WTC11 (cell line): ENCODE measurements around the gene SHROOM3. TPM values are rescaled to one million over a fixed set of nuclear protein-coding genes. Genes with fewer than 3 reads are reported as not detected.

Experiments
- ATAC-seq: fragments of 200-7000 bp; cut with Tn5 transposase; 2 replicates; pipeline ENCODE4 v1.10.0; 2021; ENCODE audit warnings: mild to moderate bottlenecking, moderate library complexity
- CTCF ChIA-PET: fragments of 300-600 bp; sonication (Branson Sonifier 250); formaldehyde crosslinking; loops from one replicate; lab custom pipeline; 2021; ENCODE audit warnings: antibody characterized with exemption; lab: Charles Lee
- POLR2A ChIA-PET: fragments of 350-600 bp; sonication (Branson Sonifier 250); formaldehyde crosslinking; loops from one replicate; lab custom pipeline; 2021; ENCODE audit warnings: antibody characterized with exemption; lab: Charles Lee
- DNase-seq: peaks from one replicate; pipeline ENCODE4 v3.0.0; 2021; ENCODE audit warnings: low spot score
- H3K27ac Mint-ChIP-seq: 2 replicates; pipeline ENCODE4 v1.8.0; 2021; ENCODE audit warnings: mixed read lengths
- H3K27me3 Mint-ChIP-seq: 2 replicates; pipeline ENCODE4 v1.8.0; 2021; ENCODE audit warnings: low read depth, mild to moderate bottlenecking, moderate library complexity, mixed read lengths
- H3K36me3 Mint-ChIP-seq: 2 replicates; pipeline ENCODE4 v1.8.0; 2021; ENCODE audit warnings: mixed read lengths
- H3K4me1 Mint-ChIP-seq: 2 replicates; pipeline ENCODE4 v1.8.0; 2022; ENCODE audit warnings: mixed read lengths
- H3K4me3 Mint-ChIP-seq: 2 replicates; pipeline ENCODE4 v1.8.0; 2021; ENCODE audit warnings: mild to moderate bottlenecking, moderate library complexity, mixed read lengths
- H3K9me3 Mint-ChIP-seq: 2 replicates; pipeline ENCODE4 v1.8.0; 2021; ENCODE audit warnings: mixed read lengths
- ATF1 ChIP-seq: sonication (generic); formaldehyde crosslinking; IDR thresholded peaks from 2 replicates; pipeline ENCODE4 v1.8.1; 2023; ENCODE audit warnings: mild to moderate bottlenecking, moderate library complexity, missing genetic modification reagents
- EMX1 ChIP-seq: fragments of 250-450 bp; sonication (Bioruptor Pico); IDR thresholded peaks from 2 replicates; pipeline ENCODE4 v1.8.0; 2021; ENCODE audit warnings: mild to moderate bottlenecking
- GABPB1 ChIP-seq: sonication (generic); formaldehyde crosslinking; IDR thresholded peaks from 2 replicates; pipeline ENCODE4 v1.8.1; 2023; ENCODE audit warnings: mild to moderate bottlenecking, missing genetic modification reagents
- JUN ChIP-seq: sonication (generic); formaldehyde crosslinking; IDR thresholded peaks from 2 replicates; pipeline ENCODE4 v1.8.0; 2023; ENCODE audit warnings: mild to moderate bottlenecking, missing genetic modification reagents
- MYBL2 ChIP-seq: sonication (generic); formaldehyde crosslinking; IDR thresholded peaks from 2 replicates; pipeline ENCODE4 v1.8.1; 2023; ENCODE audit warnings: mild to moderate bottlenecking, moderate library complexity, missing genetic modification reagents
- NFYB ChIP-seq: sonication (generic); formaldehyde crosslinking; conservative IDR thresholded peaks from 2 replicates; pipeline ENCODE4 v1.8.0; 2022; ENCODE audit warnings: low read depth, missing genetic modification reagents
- NR1H2 ChIP-seq: sonication (generic); formaldehyde crosslinking; IDR thresholded peaks from 2 replicates; pipeline ENCODE4 v1.9.0; 2021; ENCODE audit warnings: mild to moderate bottlenecking, moderate library complexity, missing genetic modification reagents
- PRRX2 ChIP-seq: fragments of 250-450 bp; sonication (Bioruptor Pico); IDR thresholded peaks from 2 replicates; pipeline ENCODE4 v1.8.0; 2021; ENCODE audit warnings: mild to moderate bottlenecking
- SMAD4 ChIP-seq: sonication (generic); formaldehyde crosslinking; IDR thresholded peaks from 2 replicates; pipeline ENCODE4 v1.8.0; 2022; ENCODE audit warnings: mild to moderate bottlenecking, missing genetic modification reagents
- ZNF121 ChIP-seq: sonication (generic); formaldehyde crosslinking; IDR thresholded peaks from 2 replicates; pipeline ENCODE4 v1.8.0; 2023; ENCODE audit warnings: missing genetic modification reagents
- ZNF219 ChIP-seq: sonication (generic); formaldehyde crosslinking; IDR thresholded peaks from 2 replicates; pipeline ENCODE4 v1.8.0; 2023; ENCODE audit warnings: missing genetic modification reagents, mild to moderate bottlenecking, borderline replicate concordance
- ZNF396 ChIP-seq: fragments of 250-450 bp; sonication (Bioruptor Pico); IDR thresholded peaks from 2 replicates; pipeline ENCODE4 v1.8.0; 2021; ENCODE audit warnings: mild to moderate bottlenecking, moderate library complexity, borderline replicate concordance
- total RNA-seq: library from RNA; stranded (reverse); gene quantifications from 3 replicates; pipeline ENCODE4 v1.2.3, GENCODE V29; 2021
- TF ChIP-seq, protein P1 (sequence below): fragments of 250-450 bp; sonication (Bioruptor Pico); conservative IDR thresholded peaks from 2 replicates; pipeline ENCODE4 v1.9.0; 2021; ENCODE audit warnings: mild to moderate bottlenecking
- TF ChIP-seq, protein P2 (sequence below): sonication (generic); formaldehyde crosslinking; IDR thresholded peaks from 2 replicates; pipeline ENCODE4 v1.8.0; 2022; ENCODE audit warnings: mild to moderate bottlenecking, missing genetic modification reagents
- TF ChIP-seq, protein P3 (sequence below): fragments of 250-450 bp; sonication (Bioruptor Pico); IDR thresholded peaks from 2 replicates; pipeline ENCODE4 v1.9.0; 2021; ENCODE audit warnings: mild to moderate bottlenecking, borderline replicate concordance
- TF ChIP-seq, protein P4 (sequence below): sonication (generic); formaldehyde crosslinking; IDR thresholded peaks from 2 replicates; pipeline ENCODE4 v1.8.0; 2022; ENCODE audit warnings: missing genetic modification reagents
- TF ChIP-seq, protein P5 (sequence below): sonication (generic); formaldehyde crosslinking; IDR thresholded peaks from 2 replicates; pipeline ENCODE4 v1.8.0; 2023; ENCODE audit warnings: missing genetic modification reagents
- TF ChIP-seq, protein P6 (sequence below): sonication (generic); formaldehyde crosslinking; IDR thresholded peaks from 2 replicates; pipeline ENCODE4 v1.8.1; 2022; ENCODE audit warnings: low read depth, mild to moderate bottlenecking, moderate library complexity, missing genetic modification reagents, borderline replicate concordance

SHROOM3 gene
- total RNA-seq, 1 experiment from 2014 or later = 71.9 TPM

DNA sequence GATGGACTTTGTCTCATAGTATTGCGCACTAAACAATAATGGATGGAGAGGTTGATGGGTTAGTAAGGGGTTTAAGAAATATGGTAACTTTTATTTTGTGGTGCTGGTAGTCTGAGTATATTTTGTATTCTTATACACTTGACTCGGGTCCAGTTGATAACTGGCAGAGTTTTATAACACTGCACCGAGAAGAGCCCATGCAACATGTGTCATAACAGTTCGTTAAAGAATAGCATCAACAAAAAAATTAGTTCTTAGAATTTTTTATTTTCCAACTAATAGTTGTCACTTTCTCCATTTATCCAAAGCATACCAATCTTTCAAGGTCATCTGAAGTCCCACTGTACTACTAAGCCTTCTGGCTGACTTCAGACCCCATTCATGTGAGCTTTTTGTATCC is 287.8 kb downstream of the SHROOM3 start (continued):
- TF ChIP-seq PRRX2 (CRISPR knock-in tag) (no peak), ZNF219 (CRISPR knock-in tag) (no peak), NFYB (CRISPR knock-in tag) (no peak), JUN (CRISPR knock-in tag) (no peak), NR1H2 (CRISPR knock-in tag) (no peak), ZNF121 (CRISPR knock-in tag) (no peak), MYBL2 (CRISPR knock-in tag) (no peak), SMAD4 (CRISPR knock-in tag) (no peak)
- TF ChIP-seq, protein P1, sequence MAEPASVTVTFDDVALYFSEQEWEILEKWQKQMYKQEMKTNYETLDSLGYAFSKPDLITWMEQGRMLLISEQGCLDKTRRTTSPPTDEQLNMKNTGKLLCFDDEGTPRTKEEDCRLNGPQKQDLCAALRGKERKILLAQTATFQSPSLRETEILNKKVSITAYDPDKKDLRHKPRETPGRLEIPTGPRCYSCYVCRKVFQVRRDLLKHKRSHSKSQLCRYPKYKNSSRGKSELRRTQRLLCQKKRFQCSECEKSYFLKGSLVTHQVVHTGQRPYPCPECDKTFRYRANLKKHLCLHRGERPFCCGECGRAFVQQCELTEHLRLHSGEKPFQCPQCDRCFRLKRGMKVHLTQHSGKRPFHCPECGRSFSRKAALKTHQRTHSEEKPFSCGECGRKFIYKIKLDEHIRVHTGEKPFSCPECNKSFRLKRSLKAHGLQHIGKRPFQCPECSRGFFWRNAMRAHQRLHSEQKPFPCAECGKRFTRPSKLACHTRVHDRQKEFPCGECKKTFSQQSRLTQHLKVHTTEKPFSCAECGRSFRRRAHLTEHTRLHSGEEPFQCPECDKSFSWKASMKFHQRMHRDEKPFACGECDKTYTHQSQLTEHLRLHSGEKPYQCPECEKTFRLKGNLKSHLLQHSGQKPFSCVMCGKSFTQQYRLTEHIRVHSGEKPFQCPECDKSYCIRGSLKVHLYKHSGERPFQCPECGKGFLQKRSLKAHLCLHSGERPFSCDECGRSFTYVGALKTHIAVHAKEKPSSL = no peak
- TF ChIP-seq, protein P2, sequence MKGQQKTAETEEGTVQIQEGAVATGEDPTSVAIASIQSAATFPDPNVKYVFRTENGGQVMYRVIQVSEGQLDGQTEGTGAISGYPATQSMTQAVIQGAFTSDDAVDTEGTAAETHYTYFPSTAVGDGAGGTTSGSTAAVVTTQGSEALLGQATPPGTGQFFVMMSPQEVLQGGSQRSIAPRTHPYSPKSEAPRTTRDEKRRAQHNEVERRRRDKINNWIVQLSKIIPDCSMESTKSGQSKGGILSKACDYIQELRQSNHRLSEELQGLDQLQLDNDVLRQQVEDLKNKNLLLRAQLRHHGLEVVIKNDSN (CRISPR knock-in tag) = no peak
- TF ChIP-seq, protein P3, sequence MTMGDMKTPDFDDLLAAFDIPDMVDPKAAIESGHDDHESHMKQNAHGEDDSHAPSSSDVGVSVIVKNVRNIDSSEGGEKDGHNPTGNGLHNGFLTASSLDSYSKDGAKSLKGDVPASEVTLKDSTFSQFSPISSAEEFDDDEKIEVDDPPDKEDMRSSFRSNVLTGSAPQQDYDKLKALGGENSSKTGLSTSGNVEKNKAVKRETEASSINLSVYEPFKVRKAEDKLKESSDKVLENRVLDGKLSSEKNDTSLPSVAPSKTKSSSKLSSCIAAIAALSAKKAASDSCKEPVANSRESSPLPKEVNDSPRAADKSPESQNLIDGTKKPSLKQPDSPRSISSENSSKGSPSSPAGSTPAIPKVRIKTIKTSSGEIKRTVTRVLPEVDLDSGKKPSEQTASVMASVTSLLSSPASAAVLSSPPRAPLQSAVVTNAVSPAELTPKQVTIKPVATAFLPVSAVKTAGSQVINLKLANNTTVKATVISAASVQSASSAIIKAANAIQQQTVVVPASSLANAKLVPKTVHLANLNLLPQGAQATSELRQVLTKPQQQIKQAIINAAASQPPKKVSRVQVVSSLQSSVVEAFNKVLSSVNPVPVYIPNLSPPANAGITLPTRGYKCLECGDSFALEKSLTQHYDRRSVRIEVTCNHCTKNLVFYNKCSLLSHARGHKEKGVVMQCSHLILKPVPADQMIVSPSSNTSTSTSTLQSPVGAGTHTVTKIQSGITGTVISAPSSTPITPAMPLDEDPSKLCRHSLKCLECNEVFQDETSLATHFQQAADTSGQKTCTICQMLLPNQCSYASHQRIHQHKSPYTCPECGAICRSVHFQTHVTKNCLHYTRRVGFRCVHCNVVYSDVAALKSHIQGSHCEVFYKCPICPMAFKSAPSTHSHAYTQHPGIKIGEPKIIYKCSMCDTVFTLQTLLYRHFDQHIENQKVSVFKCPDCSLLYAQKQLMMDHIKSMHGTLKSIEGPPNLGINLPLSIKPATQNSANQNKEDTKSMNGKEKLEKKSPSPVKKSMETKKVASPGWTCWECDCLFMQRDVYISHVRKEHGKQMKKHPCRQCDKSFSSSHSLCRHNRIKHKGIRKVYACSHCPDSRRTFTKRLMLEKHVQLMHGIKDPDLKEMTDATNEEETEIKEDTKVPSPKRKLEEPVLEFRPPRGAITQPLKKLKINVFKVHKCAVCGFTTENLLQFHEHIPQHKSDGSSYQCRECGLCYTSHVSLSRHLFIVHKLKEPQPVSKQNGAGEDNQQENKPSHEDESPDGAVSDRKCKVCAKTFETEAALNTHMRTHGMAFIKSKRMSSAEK (CRISPR knock-in tag) = no peak

DNA sequence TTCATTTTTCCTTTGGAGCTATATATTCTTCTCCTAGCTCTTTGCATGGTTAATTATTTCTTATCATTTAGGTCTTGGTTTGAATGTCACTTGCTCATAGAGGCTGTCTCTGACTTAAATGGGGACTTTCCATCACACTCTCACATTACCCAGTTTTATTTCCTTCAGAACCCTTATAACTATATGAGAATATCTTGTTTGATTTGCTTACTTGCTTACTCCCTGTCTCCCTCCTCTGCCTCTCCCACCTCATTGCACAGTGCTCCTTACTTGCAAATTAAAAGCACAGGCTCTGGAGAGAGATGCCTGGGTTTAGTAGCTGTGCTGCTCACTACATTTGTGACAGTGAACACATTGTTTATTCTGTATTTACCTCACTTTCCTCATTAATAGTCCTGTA is 288.3 kb downstream of the SHROOM3 start:
- POLR2A ChIA-PET = interaction anchor here (1.3 kb wide), 1 partner anchor 34 kb away, joined by 3 read pairs; no protein-coding TSS in a partner anchor
- H3K4me3 Mint-ChIP-seq = no peak overlapping the region

More for the DNA sequence above, 288.3 kb downstream of the SHROOM3 start:
- no peak for TF ChIP-seq ZNF396
- TF ChIP-seq EMX1 (CRISPR knock-in tag) = no peak
- no peak for TF ChIP-seq GABPB1 (CRISPR knock-in tag)
- TF ChIP-seq, protein P4, sequence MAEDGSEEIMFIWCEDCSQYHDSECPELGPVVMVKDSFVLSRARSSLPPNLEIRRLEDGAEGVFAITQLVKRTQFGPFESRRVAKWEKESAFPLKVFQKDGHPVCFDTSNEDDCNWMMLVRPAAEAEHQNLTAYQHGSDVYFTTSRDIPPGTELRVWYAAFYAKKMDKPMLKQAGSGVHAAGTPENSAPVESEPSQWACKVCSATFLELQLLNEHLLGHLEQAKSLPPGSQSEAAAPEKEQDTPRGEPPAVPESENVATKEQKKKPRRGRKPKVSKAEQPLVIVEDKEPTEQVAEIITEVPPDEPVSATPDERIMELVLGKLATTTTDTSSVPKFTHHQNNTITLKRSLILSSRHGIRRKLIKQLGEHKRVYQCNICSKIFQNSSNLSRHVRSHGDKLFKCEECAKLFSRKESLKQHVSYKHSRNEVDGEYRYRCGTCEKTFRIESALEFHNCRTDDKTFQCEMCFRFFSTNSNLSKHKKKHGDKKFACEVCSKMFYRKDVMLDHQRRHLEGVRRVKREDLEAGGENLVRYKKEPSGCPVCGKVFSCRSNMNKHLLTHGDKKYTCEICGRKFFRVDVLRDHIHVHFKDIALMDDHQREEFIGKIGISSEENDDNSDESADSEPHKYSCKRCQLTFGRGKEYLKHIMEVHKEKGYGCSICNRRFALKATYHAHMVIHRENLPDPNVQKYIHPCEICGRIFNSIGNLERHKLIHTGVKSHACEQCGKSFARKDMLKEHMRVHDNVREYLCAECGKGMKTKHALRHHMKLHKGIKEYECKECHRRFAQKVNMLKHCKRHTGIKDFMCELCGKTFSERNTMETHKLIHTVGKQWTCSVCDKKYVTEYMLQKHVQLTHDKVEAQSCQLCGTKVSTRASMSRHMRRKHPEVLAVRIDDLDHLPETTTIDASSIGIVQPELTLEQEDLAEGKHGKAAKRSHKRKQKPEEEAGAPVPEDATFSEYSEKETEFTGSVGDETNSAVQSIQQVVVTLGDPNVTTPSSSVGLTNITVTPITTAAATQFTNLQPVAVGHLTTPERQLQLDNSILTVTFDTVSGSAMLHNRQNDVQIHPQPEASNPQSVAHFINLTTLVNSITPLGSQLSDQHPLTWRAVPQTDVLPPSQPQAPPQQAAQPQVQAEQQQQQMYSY (CRISPR knock-in tag) = no peak
- TF ChIP-seq, protein P5, sequence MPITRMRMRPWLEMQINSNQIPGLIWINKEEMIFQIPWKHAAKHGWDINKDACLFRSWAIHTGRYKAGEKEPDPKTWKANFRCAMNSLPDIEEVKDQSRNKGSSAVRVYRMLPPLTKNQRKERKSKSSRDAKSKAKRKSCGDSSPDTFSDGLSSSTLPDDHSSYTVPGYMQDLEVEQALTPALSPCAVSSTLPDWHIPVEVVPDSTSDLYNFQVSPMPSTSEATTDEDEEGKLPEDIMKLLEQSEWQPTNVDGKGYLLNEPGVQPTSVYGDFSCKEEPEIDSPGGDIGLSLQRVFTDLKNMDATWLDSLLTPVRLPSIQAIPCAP (CRISPR knock-in tag) = no peak
- TF ChIP-seq, protein P6, sequence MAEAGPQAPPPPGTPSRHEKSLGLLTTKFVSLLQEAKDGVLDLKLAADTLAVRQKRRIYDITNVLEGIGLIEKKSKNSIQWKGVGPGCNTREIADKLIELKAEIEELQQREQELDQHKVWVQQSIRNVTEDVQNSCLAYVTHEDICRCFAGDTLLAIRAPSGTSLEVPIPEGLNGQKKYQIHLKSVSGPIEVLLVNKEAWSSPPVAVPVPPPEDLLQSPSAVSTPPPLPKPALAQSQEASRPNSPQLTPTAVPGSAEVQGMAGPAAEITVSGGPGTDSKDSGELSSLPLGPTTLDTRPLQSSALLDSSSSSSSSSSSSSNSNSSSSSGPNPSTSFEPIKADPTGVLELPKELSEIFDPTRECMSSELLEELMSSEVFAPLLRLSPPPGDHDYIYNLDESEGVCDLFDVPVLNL (CRISPR knock-in tag) = no peak
- TF ChIP-seq ATF1 (CRISPR knock-in tag) = no peak
- CTCF ChIA-PET = no interaction called here
- ATAC-seq (no peak), DNase-seq (no peak)
- Mint-ChIP-seq H3K27ac (peak overlapping the region; percentile 75), H3K4me1 (peaks cover 63% of the 10 kb centered on the region), H3K9me3 (0 out of 2 replicates have a peak, but pooled peaks cover 2% of the 10 kb centered on the region), H3K36me3 (peaks cover 8% of the 10 kb centered on the region), H3K27me3 (no peaks in the 10 kb centered on the region)
